ENCODE data around the gene CCDC188.

DNA sequence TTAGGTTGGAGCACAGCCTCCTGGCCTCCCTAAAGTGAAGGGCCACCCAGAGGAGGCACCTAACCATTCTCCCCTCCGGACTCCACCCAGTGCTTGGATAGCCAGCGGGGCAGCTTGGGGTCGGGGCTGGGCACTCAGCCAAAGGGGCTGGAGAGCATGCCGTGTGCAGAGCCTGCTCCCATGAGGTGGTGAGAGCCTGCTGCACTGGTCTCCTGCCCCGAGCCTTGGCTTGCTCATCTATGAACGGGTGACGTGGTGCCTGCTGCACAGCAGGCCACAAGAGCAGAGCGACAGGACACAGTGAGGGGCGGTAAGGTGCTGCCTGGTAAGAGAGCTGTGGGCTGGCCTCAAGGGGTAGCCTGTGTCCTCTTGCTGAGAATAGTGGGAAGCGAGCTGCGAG is 14.0 kb upstream of the CCDC188 start:
- TF ChIP-seq POLR2A (IDR thresholded peaks at IDR 0.05) = no peak
- TF ChIP-seq, protein P1, sequence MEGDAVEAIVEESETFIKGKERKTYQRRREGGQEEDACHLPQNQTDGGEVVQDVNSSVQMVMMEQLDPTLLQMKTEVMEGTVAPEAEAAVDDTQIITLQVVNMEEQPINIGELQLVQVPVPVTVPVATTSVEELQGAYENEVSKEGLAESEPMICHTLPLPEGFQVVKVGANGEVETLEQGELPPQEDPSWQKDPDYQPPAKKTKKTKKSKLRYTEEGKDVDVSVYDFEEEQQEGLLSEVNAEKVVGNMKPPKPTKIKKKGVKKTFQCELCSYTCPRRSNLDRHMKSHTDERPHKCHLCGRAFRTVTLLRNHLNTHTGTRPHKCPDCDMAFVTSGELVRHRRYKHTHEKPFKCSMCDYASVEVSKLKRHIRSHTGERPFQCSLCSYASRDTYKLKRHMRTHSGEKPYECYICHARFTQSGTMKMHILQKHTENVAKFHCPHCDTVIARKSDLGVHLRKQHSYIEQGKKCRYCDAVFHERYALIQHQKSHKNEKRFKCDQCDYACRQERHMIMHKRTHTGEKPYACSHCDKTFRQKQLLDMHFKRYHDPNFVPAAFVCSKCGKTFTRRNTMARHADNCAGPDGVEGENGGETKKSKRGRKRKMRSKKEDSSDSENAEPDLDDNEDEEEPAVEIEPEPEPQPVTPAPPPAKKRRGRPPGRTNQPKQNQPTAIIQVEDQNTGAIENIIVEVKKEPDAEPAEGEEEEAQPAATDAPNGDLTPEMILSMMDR (IDR thresholded peaks at IDR 0.05) = no peak
